ENCODE measurements around the gene NUP93.

NUP93 gene

GRCh38 chr16:56748191-56748590 is 18.3 kb downstream of the NUP93 start:
- peak overlapping the region; percentile 84 for H3K27ac Mint-ChIP-seq
- ATAC-seq, result no peak
- no peak for DNase-seq (ENCODE audit: low spot score in 2 of 2)
- H3K9me3 Mint-ChIP-seq, result no peaks in the 10 kb centered on the region
- no peak overlapping the region for H3K4me3 Mint-ChIP-seq
- H3K4me1 Mint-ChIP-seq, result peaks cover 46% of the 10 kb centered on the region
- peaks cover 37% of the 10 kb centered on the region for H3K36me3 Mint-ChIP-seq

GRCh38 chr16:56748826-56749225 is 18.9 kb downstream of the NUP93 start:
- ATAC-seq (no peak), DNase-seq (ENCODE audit: low spot score in 2 of 2) (no peak)
- peaks cover 37% of the 10 kb centered on the region for H3K36me3 Mint-ChIP-seq
- no peaks in the 10 kb centered on the region for H3K9me3 Mint-ChIP-seq
- no peak overlapping the region for H3K4me3 Mint-ChIP-seq
- peaks cover 45% of the 10 kb centered on the region for H3K4me1 Mint-ChIP-seq
- H3K27ac Mint-ChIP-seq, result peak overlapping the region; percentile 84

- Mint-ChIP-seq H3K27ac (peak overlapping the region; percentile 84), H3K4me3 (no peak overlapping the region), H3K36me3 (peaks cover 37% of the 10 kb centered on the region), H3K9me3 (no peaks in the 10 kb centered on the region), H3K4me1 (peaks cover 34% of the 10 kb centered on the region)
- DNase-seq (ENCODE audit: low spot score in 2 of 2) (no peak), ATAC-seq (no peak)
Observed at GRCh38 chr16:56749672-56750491, 20.0 kb downstream of the NUP93 start.

GRCh38 chr16:56753410-56753809 is 23.5 kb downstream of the NUP93 start:
- ATAC-seq (no peak), DNase-seq (ENCODE audit: low spot score in 2 of 2) (no peak)
- peaks cover 14% of the 10 kb centered on the region for H3K4me1 Mint-ChIP-seq
- no peak overlapping the region for H3K4me3 Mint-ChIP-seq
- H3K9me3 Mint-ChIP-seq, result no peaks in the 10 kb centered on the region
- H3K36me3 Mint-ChIP-seq, result peaks cover 26% of the 10 kb centered on the region
- H3K27ac Mint-ChIP-seq, result no peak overlapping the region

GRCh38 chr16:56755038-56755437 is 25.1 kb downstream of the NUP93 start:
- Mint-ChIP-seq H3K36me3 (peaks cover 25% of the 10 kb centered on the region), H3K4me3 (no peak overlapping the region), H3K4me1 (peaks cover 2% of the 10 kb centered on the region), H3K9me3 (no peaks in the 10 kb centered on the region), H3K27ac (no peak overlapping the region)
- ATAC-seq (no peak), DNase-seq (ENCODE audit: low spot score in 2 of 2) (no peak)

- H3K27ac Mint-ChIP-seq, result no peak overlapping the region
- no peak for DNase-seq (ENCODE audit: low spot score in 2 of 2)
- peaks cover 42% of the 10 kb centered on the region for H3K36me3 Mint-ChIP-seq
- H3K9me3 Mint-ChIP-seq, result no peaks in the 10 kb centered on the region
- no peak overlapping the region for H3K4me3 Mint-ChIP-seq
- H3K4me1 Mint-ChIP-seq, result no peaks in the 10 kb centered on the region
- no peak for ATAC-seq
Observed at GRCh38 chr16:56758432-56758831, 28.5 kb downstream of the NUP93 start.

GRCh38 chr16:56758930-56759329 is 29.0 kb downstream of the NUP93 start:
- DNase-seq (ENCODE audit: low spot score in 2 of 2) (no peak), ATAC-seq (no peak)
- no peak overlapping the region for H3K4me3 Mint-ChIP-seq
- H3K36me3 Mint-ChIP-seq, result peaks cover 42% of the 10 kb centered on the region
- no peaks in the 10 kb centered on the region for H3K4me1 Mint-ChIP-seq
- H3K9me3 Mint-ChIP-seq, result no peaks in the 10 kb centered on the region
- no peak overlapping the region for H3K27ac Mint-ChIP-seq

- DNase-seq (ENCODE audit: low spot score in 2 of 2), result no peak
- ATAC-seq, result no peak
- Mint-ChIP-seq H3K4me3 (no peak overlapping the region), H3K27ac (no peak overlapping the region), H3K9me3 (no peaks in the 10 kb centered on the region), H3K36me3 (peaks cover 42% of the 10 kb centered on the region), H3K4me1 (no peaks in the 10 kb centered on the region)
Observed at GRCh38 chr16:56763291-56763916, 33.5 kb downstream of the NUP93 start.

- no peak overlapping the region for H3K27ac Mint-ChIP-seq
- ATAC-seq, result no peak
- no peaks in the 10 kb centered on the region for H3K9me3 Mint-ChIP-seq
- no peak overlapping the region for H3K4me3 Mint-ChIP-seq
- DNase-seq (ENCODE audit: low spot score in 2 of 2), result no peak
- no peaks in the 10 kb centered on the region for H3K4me1 Mint-ChIP-seq
- H3K36me3 Mint-ChIP-seq, result peaks cover 28% of the 10 kb centered on the region
Observed at GRCh38 chr16:56764835-56765234, 34.9 kb downstream of the NUP93 start.

GRCh38 chr16:56765949-56766348 is 36.0 kb downstream of the NUP93 start:
- no peak overlapping the region for H3K27ac Mint-ChIP-seq
- no peak overlapping the region for H3K4me3 Mint-ChIP-seq
- DNase-seq (ENCODE audit: low spot score in 2 of 2), result no peak
- no peaks in the 10 kb centered on the region for H3K9me3 Mint-ChIP-seq
- H3K36me3 Mint-ChIP-seq, result peaks cover 17% of the 10 kb centered on the region
- ATAC-seq, result no peak
- H3K4me1 Mint-ChIP-seq, result no peaks in the 10 kb centered on the region

GRCh38 chr16:56767024-56767423 is 37.1 kb downstream of the NUP93 start:
- peaks cover 6% of the 10 kb centered on the region for H3K36me3 Mint-ChIP-seq
- DNase-seq (ENCODE audit: low spot score in 2 of 2) (no peak), ATAC-seq (no peak)
- no peak overlapping the region for H3K27ac Mint-ChIP-seq
- H3K4me3 Mint-ChIP-seq, result no peak overlapping the region
- H3K9me3 Mint-ChIP-seq, result no peaks in the 10 kb centered on the region
- H3K4me1 Mint-ChIP-seq, result peaks cover 8% of the 10 kb centered on the region

GRCh38 chr16:56769677-56770076 is 39.7 kb downstream of the NUP93 start:
- Mint-ChIP-seq H3K4me1 (peaks cover 20% of the 10 kb centered on the region), H3K27ac (no peak overlapping the region), H3K9me3 (no peaks in the 10 kb centered on the region), H3K36me3 (no peaks in the 10 kb centered on the region), H3K4me3 (no peak overlapping the region)
- ATAC-seq, result no peak
- no peak for DNase-seq (ENCODE audit: low spot score in 2 of 2)

GRCh38 chr16:56771558-56772279 is 41.8 kb downstream of the NUP93 start:
- peaks cover 20% of the 10 kb centered on the region for H3K4me1 Mint-ChIP-seq
- no peak overlapping the region for H3K4me3 Mint-ChIP-seq
- DNase-seq (ENCODE audit: low spot score in 2 of 2), result peak in 1 of 2 donors; percentile 35
- H3K9me3 Mint-ChIP-seq, result no peaks in the 10 kb centered on the region
- H3K36me3 Mint-ChIP-seq, result no peaks in the 10 kb centered on the region
- peak overlapping the region; percentile 74 for H3K27ac Mint-ChIP-seq
- no peak for ATAC-seq

GRCh38 chr16:56773532-56773931 is 43.6 kb downstream of the NUP93 start:
- Mint-ChIP-seq H3K27ac (peak overlapping the region; percentile 74), H3K4me3 (no peak overlapping the region), H3K9me3 (no peaks in the 10 kb centered on the region), H3K4me1 (peaks cover 28% of the 10 kb centered on the region), H3K36me3 (no peaks in the 10 kb centered on the region)
- ATAC-seq (no peak), DNase-seq (ENCODE audit: low spot score in 2 of 2) (no peak)

GRCh38 chr16:56774016-56774680 is 44.2 kb downstream of the NUP93 start:
- H3K9me3 Mint-ChIP-seq, result no peaks in the 10 kb centered on the region
- H3K36me3 Mint-ChIP-seq, result no peaks in the 10 kb centered on the region
- no peak for ATAC-seq
- H3K4me1 Mint-ChIP-seq, result peaks cover 31% of the 10 kb centered on the region
- no peak overlapping the region for H3K27ac Mint-ChIP-seq
- H3K4me3 Mint-ChIP-seq, result no peak overlapping the region
- no peak for DNase-seq (ENCODE audit: low spot score in 2 of 2)

All from stimulated activated effector memory CD8-positive, alpha-beta T cell treated with anti-CD3 and anti-CD28 coated beads, Interleukin-12 subunit alpha, Interleukin-12 subunit beta, amount 100 ng/mL, for 72 hours (primary cell).